ENCODE results near the gene MREG.

Gene MREG

DNA sequence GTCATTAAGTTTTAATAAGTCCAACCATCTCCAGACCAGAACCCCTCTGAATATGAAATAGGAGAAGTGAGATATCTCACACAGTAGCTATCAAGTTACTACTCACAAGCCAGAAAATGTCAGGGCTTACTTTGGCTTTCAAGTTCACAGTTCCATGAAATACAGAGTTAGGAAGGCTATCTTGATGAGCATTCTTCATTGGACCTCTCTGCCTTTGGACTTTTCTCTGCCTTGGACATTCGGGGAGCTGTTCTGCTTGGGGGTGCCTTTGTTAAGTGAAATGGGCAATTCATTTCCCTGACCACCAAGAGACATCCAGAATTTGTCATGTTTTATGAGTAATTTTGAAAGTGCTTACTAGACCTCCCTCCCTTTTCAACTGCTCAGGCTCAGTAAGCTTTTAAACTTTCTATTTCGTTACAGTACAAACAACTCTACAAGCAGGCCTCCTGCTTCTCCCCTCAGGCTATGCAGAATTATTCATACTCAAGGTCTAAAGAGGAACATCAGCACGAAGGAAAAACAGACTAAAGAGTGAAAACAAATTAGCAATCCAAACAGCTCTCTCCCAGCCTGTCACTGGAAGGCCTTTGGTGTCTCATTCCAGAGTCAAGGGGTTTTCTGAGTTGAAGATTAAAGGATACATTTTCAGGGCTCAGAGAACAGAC is 95.3 kb downstream of the MREG start:
- DNase-seq = no peak

DNA sequence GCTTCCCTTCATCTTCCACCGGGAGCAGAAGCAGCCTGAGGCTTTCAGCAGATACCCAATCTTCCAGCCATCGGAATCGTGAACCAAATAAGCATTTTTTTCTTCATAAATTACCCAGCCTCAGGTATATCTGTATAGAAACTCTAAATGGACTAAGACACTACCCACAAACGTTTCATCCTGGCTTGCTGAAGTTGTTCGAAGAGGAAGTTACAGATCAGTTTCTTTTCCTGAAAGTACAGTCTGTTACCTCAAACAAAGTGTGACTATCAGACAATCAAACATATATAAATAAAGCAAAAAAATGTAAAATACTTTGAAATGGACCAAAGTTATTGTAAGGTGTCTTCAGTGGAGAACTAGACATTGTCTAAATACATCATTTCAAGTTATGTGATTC is 97.9 kb downstream of the MREG start:
- DNase-seq = no peak

DNA sequence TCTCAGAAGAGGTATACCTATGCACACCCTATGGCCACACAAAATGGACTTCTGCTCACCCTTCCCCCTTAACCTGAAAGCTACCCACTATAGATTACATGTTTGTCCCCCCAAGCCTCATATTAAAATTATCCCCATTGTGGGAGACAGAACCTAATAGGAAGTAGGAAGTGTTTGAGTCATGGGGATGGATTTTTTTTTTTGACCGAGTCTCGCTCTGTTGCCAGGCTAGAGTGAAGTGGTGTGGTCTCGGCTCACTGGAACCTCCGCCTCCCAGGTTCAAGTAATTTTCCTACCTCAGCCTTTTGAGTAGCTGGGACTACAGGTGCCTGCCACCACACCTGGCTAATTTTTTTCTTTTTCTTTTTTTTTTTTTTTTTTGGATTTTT is 98.6 kb downstream of the MREG start:
- DNase-seq = no peak

DNA sequence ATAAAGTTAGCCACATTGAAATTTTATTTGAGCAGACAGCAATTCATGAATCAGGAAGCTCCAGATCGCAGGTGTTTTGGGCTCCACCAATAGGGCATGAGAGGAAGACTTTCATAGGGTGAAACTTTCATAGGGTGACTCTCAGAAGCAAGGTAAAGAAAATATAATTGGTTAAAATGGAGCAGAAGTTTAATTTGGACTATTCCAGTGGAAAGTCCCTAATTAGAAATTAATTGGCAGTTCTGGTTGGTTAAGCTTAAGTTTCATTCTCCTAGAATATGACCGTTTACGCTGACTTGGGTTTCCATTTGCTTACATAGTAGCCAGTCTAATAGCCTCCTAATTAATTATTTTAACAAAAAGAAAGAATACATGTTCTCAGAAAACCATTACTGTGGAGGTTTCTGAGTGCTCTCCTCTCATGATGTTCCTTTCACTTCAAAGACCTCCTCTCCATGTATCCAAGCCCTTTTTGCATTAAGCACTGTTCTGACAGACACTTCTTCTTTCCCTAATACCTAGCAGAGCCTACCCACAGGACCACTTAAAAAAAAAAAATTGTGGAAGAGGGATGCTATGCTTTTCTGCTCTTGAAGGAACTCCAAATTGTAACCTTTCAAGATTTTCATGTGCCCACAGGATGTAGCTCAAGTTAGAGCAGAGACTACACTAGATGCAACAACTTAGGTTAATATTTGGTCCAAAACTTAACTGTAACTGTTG is 99.1 kb downstream of the MREG start:
- DNase-seq = no peak

DNA sequence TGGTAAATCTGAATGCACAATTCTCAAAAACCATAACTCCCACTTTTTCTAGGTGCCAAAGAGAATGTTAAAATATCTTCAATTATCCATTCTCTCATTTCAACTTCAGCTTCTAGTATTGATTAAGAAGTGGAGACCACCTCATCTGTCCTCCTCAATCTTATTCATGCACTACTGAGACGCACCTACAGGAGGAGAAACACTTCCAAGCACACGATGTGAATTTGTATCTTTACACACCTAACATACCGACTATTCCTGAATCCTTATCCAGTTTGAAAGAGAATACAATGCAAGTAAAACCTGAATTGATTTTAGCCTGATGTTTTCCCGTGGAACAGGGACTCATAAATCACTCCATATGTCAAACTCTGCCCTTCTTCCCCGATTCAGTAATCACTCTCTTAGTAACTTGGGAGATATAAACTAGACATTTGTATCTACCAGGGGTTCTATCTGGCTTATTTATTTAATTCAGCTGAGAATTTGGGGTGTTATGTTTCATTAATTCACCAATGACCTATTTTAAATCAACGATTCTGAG is 101.0 kb downstream of the MREG start:
- no peak for DNase-seq

DNA sequence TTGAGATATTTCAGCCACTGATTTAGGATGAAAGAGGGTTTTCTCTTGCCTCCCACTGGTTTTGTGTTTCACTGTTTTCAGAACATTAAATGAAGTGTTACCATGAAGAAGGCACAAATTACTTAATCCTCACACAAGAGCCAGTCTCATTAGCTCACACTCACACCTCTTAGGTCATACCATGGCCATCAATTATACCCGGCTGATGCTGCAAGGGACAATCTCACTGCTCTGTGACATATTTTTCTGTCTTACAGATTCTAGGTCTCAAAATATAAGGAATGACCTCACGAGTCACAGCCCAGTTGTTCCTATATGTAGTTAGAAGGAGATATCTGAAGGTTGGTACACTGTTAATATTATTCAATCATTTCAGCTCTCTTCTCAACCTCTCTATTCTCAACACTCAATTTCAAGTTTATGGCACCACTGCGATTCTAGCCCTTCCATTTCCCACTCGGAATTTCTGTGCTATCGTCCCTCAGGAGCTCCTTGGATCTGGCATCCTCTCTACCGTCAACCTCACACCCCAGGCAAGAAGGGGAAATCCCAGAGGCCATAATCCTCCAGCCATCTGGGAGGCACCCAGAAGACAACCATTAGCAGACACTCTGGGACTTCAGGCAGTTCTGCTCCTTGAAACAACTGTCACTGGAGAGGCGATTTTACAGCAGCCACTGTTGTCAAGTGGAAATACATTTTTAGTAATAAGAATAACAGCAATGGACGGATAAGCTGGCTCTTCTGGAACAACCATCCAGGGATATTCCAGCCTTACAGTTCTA is 101.9 kb downstream of the MREG start:
- DNase-seq = no peak

DNA sequence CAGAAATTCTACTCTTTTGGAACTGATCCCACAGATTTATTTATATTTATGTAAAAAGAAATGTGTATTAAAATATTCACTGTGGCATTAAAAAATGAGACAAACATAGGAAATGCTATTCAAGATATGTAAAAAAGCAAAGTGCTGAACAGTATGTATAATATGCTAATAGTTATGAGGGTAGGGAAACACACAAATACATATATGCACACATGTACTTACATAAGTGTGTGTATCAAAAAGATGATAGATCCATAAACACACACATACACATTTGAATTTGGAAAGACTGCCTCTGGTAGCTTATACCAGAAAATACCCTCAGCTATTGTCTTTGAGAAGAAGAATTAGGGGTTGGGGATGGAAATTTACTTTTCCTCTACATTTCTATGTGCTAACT is 103.2 kb downstream of the MREG start:
- DNase-seq = no peak

DNA sequence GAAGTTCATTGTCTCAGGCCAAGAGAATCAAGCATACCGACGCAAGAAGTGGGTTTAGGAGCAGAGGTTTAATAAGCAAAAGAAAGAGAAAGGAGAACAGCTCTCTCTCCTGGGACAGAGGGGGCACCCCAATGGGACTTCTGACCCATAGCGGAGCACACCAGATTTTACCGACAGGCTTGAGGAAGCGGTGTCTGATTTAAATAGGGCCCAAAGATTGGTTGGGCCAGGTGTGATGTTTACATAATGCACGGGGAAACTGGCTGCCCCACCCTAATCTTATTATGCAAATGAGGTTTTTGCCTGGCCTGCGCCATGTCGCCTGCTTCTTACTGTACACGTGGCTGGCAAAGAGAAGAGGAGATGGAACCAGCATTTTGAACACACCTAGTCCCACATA is 106.2 kb downstream of the MREG start:
- no peak for DNase-seq

DNA sequence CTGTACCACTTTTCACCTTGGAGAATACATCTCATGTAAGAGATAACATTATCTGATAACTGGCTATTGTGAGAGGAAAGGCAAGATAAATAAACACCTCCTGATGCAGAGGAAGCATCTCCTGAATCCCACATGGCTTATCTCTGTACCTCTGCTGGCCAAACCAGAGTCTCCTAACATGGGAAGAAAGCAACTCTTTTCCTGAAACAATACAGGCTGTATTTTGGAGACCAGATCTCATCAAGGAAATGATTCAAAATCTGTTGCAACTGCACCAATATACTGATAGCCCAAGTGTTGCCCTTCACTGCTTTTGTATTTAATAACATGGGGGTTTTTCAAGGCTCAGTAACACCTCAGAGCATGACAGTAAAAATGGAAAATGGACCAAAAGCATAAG is 106.9 kb downstream of the MREG start:
- no peak for DNase-seq

DNA sequence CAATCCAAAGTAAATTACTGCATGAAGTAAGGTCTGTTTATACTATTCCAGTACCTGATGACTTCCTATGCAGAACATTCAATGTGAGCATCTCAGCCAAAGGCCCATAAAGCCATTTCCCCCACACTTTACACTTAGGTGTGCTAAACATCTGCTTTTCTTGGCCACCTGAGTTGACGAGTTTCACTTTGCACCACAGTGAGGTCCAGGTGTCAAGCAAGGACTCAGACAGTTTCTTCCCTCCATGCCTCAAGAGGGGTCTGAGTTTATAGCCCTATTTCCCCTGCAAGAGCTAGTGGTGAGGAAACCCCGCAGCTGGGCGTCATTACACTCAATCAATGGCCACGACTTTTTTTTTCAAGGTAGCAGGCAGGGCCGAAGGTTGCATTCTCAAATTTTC is 107.7 kb downstream of the MREG start:
- DNase-seq = no peak

DNA sequence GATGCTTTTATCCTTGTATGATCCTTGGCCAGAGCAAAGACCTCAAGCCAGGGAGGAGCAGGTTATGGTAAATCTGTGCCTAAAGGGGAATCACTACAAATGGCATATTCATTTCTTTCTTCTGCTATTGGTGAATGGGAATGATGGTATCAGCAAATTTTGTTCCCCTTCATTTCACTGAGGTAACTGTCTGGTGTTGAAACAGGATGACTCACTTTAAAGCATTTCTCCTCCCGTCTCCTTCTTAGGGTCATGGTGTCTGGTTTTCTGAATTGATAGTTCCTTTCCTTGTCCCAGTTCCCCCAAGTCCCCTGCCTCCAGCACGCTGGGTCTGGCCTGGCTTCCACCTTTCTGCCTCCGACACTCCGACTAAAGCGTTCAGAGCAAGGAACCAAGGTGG is 109.2 kb downstream of the MREG start:
- no peak for DNase-seq

DNA sequence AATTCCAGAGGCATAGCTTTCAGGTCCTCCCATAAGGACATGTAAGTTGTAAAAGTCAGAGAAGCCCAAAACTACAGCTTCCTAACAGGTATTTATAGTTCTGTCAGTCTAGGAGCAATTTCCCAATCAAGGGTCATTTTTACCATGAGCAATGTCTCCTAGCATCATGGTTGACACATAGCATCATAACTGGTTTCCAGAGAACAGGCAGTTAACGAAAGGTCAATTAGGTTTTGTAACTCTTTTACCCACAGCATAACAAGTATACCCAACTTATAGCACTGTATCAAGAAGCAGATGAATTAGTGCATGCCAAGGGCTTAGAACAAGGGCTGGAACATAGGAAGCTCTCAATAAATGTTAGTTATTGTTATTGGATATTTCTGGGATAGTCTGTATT is 110.1 kb downstream of the MREG start:
- DNase-seq = no peak

DNA sequence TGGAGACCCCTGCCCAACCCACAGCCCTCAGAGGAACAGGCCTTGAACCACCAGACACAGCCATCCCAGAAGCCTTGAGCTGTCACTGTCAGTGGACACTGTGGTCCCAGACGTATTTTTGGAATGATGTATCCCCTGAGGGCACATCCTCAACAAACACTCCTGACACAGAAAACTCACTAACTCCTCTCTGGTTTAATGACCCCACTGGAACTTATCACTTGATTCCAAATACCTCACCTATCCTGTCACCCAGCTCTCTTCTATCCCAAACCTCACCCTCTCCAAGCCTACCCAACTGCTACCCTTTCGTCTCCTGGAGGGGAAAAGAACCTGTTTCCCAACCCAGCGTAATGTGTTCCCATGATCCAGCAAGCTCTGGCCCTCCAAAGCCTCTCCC is 111.6 kb downstream of the MREG start:
- DNase-seq = no peak

DNA sequence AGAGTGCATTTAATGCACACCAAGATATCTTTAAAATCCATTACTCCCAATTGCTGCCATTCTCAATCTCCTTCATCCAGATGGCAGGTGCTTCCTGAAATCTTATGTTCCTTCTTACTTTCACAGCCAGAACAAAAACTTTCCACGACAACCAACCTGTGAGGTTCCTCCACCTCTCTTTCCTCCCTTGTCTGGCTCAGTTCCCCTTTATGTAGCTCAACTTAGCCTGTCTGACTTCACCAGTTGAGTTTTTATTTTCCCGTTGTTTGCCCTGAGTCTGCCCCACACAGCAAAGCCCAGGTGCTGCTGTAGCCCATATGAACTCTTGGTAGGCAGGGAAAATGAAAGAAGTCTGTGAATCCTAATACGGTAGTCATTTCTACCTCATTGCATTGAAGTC is 112.5 kb downstream of the MREG start:
- DNase-seq = no peak

DNA sequence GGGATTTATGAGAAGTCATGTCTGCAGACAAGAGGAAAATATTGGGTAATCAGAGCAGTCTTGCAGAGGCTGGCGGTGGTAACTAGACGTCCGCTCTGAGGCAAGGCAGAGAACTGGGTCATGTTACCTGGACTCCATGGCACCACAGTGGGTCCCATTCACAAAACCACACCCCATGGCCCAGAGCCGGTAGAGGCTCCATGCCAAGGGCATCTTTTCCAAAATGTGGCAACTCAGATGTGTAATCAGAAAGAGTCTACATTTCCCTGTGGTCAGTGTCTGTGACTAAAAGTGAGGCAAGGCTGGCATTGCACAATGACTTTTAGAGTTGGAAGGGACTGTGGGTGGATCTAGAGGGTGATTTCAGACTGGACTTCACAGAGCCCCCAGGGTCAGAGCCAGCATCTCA is 113.1 kb downstream of the MREG start:
- no peak for DNase-seq

DNA sequence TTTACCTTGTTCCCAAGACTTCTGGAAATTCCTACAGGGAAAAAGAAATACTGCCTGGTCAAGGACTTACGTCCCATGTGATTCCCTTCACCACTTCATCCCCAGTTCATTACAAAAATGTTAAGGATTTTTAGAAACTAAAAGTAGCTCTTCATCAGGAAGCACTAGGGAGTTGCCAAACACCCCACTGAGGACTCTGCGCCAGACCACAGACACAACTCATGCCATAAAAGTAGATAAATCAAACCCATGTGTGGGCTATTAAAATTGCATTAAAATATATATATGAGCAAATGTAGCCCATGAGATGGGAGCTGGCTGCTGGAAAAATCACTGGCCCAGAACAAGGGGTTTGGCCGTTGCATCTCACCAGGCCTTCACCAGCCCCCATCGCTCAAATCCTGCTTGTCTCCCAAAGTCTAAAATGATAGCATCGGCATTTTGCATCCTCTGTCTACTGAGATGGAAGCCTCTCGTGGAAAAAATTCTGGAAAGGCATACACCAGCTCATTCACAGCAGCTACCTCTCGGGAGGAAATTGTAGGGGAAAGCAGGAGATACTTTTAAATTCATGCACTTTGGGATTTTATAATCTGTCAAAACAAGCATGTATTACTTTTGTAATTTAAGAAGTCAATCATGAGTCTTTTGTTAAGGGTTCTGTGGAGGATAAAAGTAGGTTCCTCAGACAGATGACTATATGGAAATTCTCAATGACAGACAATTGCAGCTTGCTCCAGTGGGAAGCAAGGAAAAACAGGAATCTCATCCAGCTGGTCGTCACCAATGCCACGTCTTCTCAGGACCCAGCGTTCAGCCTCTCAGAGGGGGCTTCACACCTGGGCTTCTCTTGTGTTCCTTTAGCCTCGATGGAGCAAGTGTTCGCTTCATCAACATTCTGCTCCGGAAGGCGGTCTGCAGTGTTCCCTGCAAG is 113.9 kb downstream of the MREG start:
- no peak for DNase-seq

DNA sequence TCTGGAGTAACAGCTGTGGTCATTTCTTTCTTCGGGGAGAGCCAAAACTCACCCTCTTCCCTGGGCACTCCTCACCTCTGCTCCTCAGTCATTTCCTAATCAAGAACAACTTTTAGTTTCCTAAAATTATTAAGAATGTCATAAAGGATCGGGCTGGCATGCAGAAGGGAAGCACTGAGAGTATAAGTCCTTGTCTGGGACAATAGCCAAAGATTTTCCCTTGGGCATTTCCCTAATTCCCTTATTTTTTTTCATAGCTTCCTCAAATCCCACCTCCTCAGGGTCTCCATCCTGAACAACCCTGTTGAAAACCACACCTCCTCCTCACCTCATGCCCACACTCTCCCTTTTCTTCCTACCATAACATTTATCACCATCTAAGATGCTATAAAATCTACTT is 115.0 kb downstream of the MREG start:
- no peak for DNase-seq

DNA sequence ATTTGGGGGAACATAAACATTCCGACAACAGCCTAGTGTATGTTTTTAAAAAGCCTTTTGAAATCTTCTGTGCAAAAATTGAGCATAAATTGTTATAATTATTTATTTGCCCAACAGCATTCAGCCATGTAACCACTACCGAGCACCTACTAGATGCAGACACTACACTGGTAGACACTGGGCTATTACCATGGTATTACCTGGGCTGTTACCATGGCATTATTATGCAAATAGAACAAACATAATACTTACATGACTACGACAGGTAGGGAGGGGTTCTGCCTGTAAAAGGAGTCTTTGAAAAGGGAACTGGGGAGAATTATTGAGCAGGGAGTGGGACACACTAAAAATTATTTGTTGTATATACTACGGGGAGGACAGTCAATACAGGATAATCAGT is 116.4 kb downstream of the MREG start:
- no peak for DNase-seq

DNA sequence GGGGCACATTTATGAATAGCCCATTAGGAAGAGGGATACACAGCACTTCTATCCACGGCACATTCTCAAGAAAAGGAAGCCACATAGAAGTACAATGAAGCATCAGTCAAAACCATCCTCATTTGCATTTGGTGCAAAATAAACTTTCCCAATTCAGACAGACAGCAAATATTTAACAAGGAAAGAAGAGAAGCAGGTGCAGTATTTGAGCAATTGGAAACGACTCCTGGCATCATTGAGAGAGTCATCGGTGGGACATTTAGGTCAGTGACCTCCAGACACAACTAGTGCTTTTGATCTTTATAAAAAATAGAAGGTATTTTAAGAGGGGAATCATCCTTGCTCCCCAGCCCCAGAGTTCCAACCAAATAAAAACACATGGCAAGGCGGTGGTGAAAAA is 118.0 kb downstream of the MREG start:
- DNase-seq = no peak
